WTC11 (cell line): ENCODE measurements around the gene ZFPM1. TPM values are rescaled to one million over a fixed set of nuclear protein-coding genes. Genes with fewer than 3 reads are reported as not detected.

Experiments
- ATAC-seq: fragments of 200-7000 bp; cut with Tn5 transposase; 2 replicates; pipeline ENCODE4 v1.10.0; 2021; ENCODE audit warnings: mild to moderate bottlenecking, moderate library complexity
- CTCF ChIA-PET: fragments of 300-600 bp; sonication (Branson Sonifier 250); formaldehyde crosslinking; loops from one replicate; lab custom pipeline; 2021; ENCODE audit warnings: antibody characterized with exemption; lab: Charles Lee
- POLR2A ChIA-PET: fragments of 350-600 bp; sonication (Branson Sonifier 250); formaldehyde crosslinking; loops from one replicate; lab custom pipeline; 2021; ENCODE audit warnings: antibody characterized with exemption; lab: Charles Lee
- DNase-seq: peaks from one replicate; pipeline ENCODE4 v3.0.0; 2021; ENCODE audit warnings: low spot score
- H3K27ac Mint-ChIP-seq: 2 replicates; pipeline ENCODE4 v1.8.0; 2021; ENCODE audit warnings: mixed read lengths
- H3K27me3 Mint-ChIP-seq: 2 replicates; pipeline ENCODE4 v1.8.0; 2021; ENCODE audit warnings: low read depth, mild to moderate bottlenecking, moderate library complexity, mixed read lengths
- H3K36me3 Mint-ChIP-seq: 2 replicates; pipeline ENCODE4 v1.8.0; 2021; ENCODE audit warnings: mixed read lengths
- H3K4me1 Mint-ChIP-seq: 2 replicates; pipeline ENCODE4 v1.8.0; 2022; ENCODE audit warnings: mixed read lengths
- H3K4me3 Mint-ChIP-seq: 2 replicates; pipeline ENCODE4 v1.8.0; 2021; ENCODE audit warnings: mild to moderate bottlenecking, moderate library complexity, mixed read lengths
- H3K9me3 Mint-ChIP-seq: 2 replicates; pipeline ENCODE4 v1.8.0; 2021; ENCODE audit warnings: mixed read lengths
- IRF2 ChIP-seq: sonication (generic); formaldehyde crosslinking; IDR thresholded peaks from 2 replicates; pipeline ENCODE4 v1.8.0; 2022; ENCODE audit warnings: low read depth, missing genetic modification reagents, borderline replicate concordance
- MYBL2 ChIP-seq: sonication (generic); formaldehyde crosslinking; IDR thresholded peaks from 2 replicates; pipeline ENCODE4 v1.8.1; 2023; ENCODE audit warnings: mild to moderate bottlenecking, moderate library complexity, missing genetic modification reagents
- NFYB ChIP-seq: sonication (generic); formaldehyde crosslinking; conservative IDR thresholded peaks from 2 replicates; pipeline ENCODE4 v1.8.0; 2022; ENCODE audit warnings: low read depth, missing genetic modification reagents
- NR3C1 ChIP-seq: sonication (generic); formaldehyde crosslinking; conservative IDR thresholded peaks from 2 replicates; pipeline ENCODE4 v1.8.1; 2023; ENCODE audit warnings: low read depth, mild to moderate bottlenecking, missing genetic modification reagents
- TEAD1 ChIP-seq: sonication (generic); formaldehyde crosslinking; IDR thresholded peaks from 2 replicates; pipeline ENCODE4 v1.8.0; 2022; ENCODE audit warnings: mild to moderate bottlenecking, missing genetic modification reagents
- ZNF138 ChIP-seq: sonication (generic); formaldehyde crosslinking; conservative IDR thresholded peaks from 2 replicates; pipeline ENCODE4 v1.8.1; 2022; ENCODE audit warnings: mild to moderate bottlenecking, moderate library complexity, missing genetic modification reagents
- ZNF219 ChIP-seq: sonication (generic); formaldehyde crosslinking; IDR thresholded peaks from 2 replicates; pipeline ENCODE4 v1.8.0; 2023; ENCODE audit warnings: missing genetic modification reagents, mild to moderate bottlenecking, borderline replicate concordance
- total RNA-seq: library from RNA; stranded (reverse); gene quantifications from 3 replicates; pipeline ENCODE4 v1.2.3, GENCODE V29; 2021
- TF ChIP-seq, protein P1 (sequence below): sonication (generic); formaldehyde crosslinking; IDR thresholded peaks from 2 replicates; pipeline ENCODE4 v1.8.0; 2023; ENCODE audit warnings: missing genetic modification reagents
- TF ChIP-seq, protein P2 (sequence below): sonication (generic); formaldehyde crosslinking; IDR thresholded peaks from 2 replicates; pipeline ENCODE4 v1.8.0; 2022; ENCODE audit warnings: mild to moderate bottlenecking, missing genetic modification reagents
- TF ChIP-seq, protein P3 (sequence below): fragments of 250-450 bp; sonication (Bioruptor Pico); IDR thresholded peaks from 2 replicates; pipeline ENCODE4 v1.9.0; 2021; ENCODE audit warnings: mild to moderate bottlenecking, borderline replicate concordance
- TF ChIP-seq, protein P4 (sequence below): sonication (generic); formaldehyde crosslinking; IDR thresholded peaks from 2 replicates; pipeline ENCODE4 v1.8.1; 2022; ENCODE audit warnings: missing genetic modification reagents, borderline replicate concordance
- TF ChIP-seq, protein P5 (sequence below): sonication (generic); formaldehyde crosslinking; IDR thresholded peaks from 2 replicates; pipeline ENCODE4 v1.8.1; 2023; ENCODE audit warnings: mild to moderate bottlenecking, missing genetic modification reagents

ZFPM1 gene
- total RNA-seq, 1 experiment from 2014 or later = 9.3 TPM

DNA sequence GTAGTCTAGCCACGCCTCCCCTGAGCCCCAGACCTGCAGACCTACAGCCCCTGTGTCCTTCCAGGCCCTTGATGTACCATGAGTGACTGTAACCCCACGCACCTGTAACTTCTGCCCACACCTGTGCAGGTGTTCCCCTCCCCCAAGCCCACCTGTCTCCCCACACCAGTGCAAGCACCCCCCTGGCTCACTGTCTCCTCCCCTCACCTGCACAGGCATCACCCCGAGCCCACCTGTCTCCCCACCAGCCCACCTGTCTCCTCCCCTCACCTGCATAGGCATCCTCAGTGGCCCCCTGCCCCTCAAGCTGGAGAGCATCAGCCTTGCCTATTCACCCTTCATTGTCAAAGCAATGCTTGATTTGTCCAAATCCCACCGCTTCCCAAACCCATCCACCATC is 84.8 kb downstream of the ZFPM1 start (continued):
- TF ChIP-seq, protein P1, sequence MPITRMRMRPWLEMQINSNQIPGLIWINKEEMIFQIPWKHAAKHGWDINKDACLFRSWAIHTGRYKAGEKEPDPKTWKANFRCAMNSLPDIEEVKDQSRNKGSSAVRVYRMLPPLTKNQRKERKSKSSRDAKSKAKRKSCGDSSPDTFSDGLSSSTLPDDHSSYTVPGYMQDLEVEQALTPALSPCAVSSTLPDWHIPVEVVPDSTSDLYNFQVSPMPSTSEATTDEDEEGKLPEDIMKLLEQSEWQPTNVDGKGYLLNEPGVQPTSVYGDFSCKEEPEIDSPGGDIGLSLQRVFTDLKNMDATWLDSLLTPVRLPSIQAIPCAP = no peak
- TF ChIP-seq ZNF219 (CRISPR knock-in tag) = no peak
- TF ChIP-seq ZNF138 = no peak
- no peak for TF ChIP-seq TEAD1 (CRISPR knock-in tag)
- TF ChIP-seq, protein P2, sequence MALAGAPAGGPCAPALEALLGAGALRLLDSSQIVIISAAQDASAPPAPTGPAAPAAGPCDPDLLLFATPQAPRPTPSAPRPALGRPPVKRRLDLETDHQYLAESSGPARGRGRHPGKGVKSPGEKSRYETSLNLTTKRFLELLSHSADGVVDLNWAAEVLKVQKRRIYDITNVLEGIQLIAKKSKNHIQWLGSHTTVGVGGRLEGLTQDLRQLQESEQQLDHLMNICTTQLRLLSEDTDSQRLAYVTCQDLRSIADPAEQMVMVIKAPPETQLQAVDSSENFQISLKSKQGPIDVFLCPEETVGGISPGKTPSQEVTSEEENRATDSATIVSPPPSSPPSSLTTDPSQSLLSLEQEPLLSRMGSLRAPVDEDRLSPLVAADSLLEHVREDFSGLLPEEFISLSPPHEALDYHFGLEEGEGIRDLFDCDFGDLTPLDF (CRISPR knock-in tag) = no peak
- TF ChIP-seq, protein P3, sequence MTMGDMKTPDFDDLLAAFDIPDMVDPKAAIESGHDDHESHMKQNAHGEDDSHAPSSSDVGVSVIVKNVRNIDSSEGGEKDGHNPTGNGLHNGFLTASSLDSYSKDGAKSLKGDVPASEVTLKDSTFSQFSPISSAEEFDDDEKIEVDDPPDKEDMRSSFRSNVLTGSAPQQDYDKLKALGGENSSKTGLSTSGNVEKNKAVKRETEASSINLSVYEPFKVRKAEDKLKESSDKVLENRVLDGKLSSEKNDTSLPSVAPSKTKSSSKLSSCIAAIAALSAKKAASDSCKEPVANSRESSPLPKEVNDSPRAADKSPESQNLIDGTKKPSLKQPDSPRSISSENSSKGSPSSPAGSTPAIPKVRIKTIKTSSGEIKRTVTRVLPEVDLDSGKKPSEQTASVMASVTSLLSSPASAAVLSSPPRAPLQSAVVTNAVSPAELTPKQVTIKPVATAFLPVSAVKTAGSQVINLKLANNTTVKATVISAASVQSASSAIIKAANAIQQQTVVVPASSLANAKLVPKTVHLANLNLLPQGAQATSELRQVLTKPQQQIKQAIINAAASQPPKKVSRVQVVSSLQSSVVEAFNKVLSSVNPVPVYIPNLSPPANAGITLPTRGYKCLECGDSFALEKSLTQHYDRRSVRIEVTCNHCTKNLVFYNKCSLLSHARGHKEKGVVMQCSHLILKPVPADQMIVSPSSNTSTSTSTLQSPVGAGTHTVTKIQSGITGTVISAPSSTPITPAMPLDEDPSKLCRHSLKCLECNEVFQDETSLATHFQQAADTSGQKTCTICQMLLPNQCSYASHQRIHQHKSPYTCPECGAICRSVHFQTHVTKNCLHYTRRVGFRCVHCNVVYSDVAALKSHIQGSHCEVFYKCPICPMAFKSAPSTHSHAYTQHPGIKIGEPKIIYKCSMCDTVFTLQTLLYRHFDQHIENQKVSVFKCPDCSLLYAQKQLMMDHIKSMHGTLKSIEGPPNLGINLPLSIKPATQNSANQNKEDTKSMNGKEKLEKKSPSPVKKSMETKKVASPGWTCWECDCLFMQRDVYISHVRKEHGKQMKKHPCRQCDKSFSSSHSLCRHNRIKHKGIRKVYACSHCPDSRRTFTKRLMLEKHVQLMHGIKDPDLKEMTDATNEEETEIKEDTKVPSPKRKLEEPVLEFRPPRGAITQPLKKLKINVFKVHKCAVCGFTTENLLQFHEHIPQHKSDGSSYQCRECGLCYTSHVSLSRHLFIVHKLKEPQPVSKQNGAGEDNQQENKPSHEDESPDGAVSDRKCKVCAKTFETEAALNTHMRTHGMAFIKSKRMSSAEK = no peak

DNA sequence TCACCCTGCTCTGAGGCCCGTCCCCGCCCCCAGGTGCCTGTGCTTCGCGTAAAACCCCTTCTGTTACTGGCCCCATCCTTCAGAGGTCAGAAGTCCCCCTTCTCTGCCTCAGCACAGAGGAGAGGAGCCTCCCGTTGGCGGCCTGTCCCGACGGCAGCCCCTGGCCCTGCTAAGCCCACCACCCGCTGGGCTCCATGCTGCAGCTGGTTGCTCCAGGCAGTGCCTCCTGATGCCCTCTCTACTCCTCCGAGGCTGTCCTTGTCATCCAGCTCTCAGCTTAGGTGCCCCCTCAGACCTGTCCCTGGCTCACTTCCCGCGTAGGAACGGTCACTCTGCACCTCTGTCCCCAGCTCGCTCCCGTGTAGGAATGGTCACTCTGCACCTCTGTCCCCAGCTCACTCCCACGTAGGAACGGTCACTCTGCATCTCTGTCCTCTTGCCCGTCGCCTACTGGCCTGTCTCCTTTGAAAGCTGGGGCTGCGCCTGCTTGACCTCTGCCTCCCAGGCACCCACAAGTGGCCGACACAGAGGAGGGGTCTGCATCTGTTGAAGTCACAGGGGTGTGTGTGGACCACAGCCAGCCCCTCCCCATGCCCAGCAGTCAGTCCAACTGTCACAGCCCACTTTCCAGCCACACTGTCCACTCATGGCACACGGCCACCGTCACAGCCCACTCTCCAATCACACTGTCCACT is 85.4 kb downstream of the ZFPM1 start:
- DNase-seq (no peak), ATAC-seq (no peak)
- H3K27ac Mint-ChIP-seq = no peak overlapping the region
- H3K4me1 Mint-ChIP-seq = peaks cover 12% of the 10 kb centered on the region; the same call in 1 of the 2 replicates
- no peak overlapping the region for H3K4me3 Mint-ChIP-seq
- POLR2A ChIA-PET = no interaction called here
- H3K9me3 Mint-ChIP-seq = peaks cover 13% of the 10 kb centered on the region
- TF ChIP-seq, protein P4, sequence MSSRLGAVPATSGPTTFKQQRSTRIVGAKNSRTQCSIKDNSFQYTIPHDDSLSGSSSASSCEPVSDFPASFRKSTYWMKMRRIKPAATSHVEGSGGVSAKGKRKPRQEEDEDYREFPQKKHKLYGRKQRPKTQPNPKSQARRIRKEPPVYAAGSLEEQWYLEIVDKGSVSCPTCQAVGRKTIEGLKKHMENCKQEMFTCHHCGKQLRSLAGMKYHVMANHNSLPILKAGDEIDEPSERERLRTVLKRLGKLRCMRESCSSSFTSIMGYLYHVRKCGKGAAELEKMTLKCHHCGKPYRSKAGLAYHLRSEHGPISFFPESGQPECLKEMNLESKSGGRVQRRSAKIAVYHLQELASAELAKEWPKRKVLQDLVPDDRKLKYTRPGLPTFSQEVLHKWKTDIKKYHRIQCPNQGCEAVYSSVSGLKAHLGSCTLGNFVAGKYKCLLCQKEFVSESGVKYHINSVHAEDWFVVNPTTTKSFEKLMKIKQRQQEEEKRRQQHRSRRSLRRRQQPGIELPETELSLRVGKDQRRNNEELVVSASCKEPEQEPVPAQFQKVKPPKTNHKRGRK (CRISPR knock-in tag) = no peak
- TF ChIP-seq NR3C1 (CRISPR knock-in tag) (no peak), IRF2 (CRISPR knock-in tag) (no peak), MYBL2 (CRISPR knock-in tag) (no peak), NFYB (CRISPR knock-in tag) (no peak)
- TF ChIP-seq, protein P2 (CRISPR knock-in tag) = no peak
- TF ChIP-seq, protein P5, sequence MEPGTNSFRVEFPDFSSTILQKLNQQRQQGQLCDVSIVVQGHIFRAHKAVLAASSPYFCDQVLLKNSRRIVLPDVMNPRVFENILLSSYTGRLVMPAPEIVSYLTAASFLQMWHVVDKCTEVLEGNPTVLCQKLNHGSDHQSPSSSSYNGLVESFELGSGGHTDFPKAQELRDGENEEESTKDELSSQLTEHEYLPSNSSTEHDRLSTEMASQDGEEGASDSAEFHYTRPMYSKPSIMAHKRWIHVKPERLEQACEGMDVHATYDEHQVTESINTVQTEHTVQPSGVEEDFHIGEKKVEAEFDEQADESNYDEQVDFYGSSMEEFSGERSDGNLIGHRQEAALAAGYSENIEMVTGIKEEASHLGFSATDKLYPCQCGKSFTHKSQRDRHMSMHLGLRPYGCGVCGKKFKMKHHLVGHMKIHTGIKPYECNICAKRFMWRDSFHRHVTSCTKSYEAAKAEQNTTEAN (CRISPR knock-in tag) = no peak
- peaks cover 6% of the 10 kb centered on the region for H3K36me3 Mint-ChIP-seq
- H3K27me3 Mint-ChIP-seq = peaks cover 25% of the 10 kb centered on the region
- CTCF ChIA-PET = interaction anchor here (0.7 to 6.7 kb wide), 6 partner anchors 8 to 205 kb away, joined by 3 to 69 read pairs (median 7); no protein-coding TSS in a partner anchor
